ENCODE results near the gene NEK2.
A peak's percentile ranks its signal among the peaks of the same experiment; 100 is the strongest.
"Not testable (repeated sequence)": the region's sequence is repeated elsewhere in the genome, so short reads cannot be mapped to it uniquely, and the experiment has no call there.

Gene NEK2

GRCh38 chr1:211693911-211694310, 18.5 kb upstream of the NEK2 start:
- FAIRE-seq, result not testable (repeated sequence)

- FAIRE-seq, result no peak
Observed at GRCh38 chr1:211688421-211688820, 13.0 kb upstream of the NEK2 start.

DNA sequence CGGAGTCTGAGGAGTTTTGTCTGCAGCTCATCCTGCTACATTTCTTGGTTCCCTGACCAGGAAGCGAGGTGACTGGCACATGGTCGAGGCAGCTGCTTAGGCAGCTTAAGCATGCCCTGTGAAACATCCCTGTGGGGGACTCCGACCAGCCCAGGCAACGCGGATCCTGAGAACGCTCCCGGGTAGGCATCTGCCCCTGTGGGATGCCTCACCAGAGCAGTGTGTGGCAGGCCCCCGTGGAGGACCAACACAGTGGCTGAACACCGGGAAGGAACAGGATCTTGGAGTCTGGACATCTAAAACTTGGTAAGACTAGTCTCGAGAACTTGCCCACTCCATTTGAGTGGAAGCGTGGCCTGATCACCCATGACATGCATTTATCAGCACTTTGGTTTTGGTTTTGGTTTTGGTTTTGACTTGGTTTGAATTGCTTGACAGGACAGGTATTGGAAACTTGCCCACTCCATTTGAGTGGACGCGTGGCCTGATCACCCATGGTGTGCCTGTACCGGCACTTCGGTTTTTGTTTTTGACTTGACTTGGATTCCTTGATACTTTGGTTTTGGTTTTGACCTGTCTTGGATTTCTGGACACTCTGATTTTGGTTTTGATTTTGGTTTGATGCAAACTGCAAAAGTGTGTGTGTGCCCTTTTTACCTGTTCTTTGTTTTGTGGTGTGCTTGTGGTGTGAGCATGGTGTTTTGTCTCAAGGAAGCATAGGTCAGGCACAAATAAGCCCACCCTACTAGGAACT, 12.2 kb upstream of the NEK2 start:
- no peak for FAIRE-seq

GRCh38 chr1:211685823-211686222, 10.4 kb upstream of the NEK2 start:
- no peak for FAIRE-seq

- FAIRE-seq, result no peak
Observed at GRCh38 chr1:211684791-211685190, 9.4 kb upstream of the NEK2 start.

DNA sequence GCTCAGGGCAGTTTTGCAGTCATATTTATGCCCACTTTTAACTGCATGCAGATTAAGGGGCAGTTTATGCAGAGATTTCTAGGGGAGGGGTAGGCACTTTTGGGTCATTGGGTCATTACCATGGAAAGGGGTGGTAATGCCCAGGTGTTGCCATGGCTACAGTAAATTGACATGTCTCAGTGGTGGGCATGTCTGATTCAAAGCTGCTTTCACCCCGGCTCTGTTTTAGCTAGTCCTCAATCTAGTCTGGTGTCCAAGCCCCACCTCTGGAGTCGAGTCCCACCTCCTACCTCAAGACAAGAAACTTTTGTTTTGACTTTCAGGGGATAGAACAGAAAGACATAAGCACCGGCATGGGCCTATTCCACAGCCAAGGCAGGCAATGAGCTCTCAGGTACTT, 8.9 kb upstream of the NEK2 start:
- no peak for FAIRE-seq

DNA sequence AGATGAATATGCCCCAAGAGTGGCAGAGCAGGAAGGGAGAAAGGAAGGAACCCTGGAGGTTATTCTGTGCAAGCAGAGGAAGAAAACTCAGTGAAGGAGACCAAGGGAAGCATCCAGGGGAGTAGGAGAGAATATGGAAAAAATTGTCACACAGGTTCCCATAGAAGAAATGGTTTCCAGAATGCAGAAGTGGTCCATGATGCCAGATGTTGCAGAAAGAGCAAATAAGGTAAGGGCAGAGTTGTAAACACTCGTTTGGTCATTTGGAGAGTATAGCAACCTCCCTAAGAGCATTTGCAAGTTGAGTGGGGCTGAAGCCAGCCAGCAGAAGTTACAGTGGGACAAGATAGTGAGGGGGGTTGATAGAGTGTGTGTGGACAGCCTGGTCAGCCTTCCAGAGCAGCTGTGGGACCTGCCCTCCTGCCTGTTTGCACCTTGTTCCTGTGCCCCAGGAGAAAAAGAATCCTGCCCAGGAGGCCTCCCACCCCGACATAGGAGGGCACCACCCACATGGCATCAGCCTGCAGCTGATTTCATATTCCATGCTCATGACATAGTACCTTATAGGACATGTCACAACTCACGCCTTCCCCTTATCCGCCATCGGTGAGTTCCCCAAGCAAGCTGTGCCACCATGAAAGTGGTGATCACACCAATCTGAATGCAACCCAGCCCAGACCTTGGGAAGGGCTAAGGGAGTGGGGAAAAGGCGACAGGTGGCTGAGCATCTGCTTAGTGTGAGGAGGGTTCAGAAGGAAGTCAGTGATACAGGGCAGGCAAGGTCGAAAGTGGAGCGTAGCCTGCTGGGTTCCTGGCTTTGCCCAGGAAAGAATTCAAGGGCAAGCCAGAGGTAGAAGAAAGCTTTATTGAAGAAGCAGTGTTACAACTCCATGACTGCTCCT, 8.2 kb upstream of the NEK2 start:
- no peak for FAIRE-seq

DNA sequence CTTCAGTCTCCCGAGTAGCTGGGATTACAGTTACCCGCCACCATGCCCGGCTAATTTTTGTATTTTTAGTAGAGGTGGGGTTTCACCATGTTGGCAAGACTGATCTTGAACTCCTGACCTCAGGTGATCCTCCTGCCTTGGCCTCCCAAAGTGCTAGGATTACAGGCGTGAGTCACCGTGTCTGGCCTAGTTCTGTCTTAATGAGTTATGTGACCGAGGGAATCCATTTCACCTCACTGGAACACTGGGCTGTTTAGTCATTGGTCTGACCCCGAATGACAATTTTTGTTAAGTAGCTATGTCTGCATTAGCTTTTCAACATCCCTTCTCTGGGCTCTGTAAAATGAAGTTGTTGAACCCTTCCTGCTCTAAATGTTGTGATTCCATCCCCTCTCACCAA, 6.8 kb upstream of the NEK2 start:
- not testable (repeated sequence) for FAIRE-seq

DNA sequence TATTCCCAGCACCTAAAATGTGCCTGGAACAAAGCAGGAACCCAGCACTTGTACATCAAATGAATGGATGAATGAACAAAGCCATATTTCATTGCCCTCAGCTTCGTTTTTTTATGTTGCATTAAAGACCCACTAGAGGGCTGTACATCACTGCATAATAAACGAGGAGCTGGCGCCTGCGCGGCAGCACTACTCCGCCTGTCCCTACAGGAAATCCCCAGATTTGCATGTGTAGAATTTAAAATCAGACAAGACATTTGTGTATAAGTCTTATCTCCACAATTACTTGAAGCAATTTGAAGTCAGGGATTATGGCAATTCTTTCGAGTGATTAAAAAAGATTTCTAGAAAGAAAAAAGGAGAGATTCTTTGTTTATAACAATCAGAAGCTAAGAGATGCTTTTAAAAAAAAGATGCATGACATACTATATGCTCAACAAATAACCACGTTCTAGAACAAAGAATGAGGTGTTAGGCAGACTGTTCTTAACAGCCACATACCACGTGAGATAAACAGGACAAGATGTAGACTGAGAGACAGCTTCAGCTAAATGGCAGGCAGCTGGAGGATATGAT, 5.4 kb upstream of the NEK2 start:
- no peak for FAIRE-seq

- FAIRE-seq, result no peak
Observed at GRCh38 chr1:211677659-211678058, 2.2 kb upstream of the NEK2 start.

- no peak for FAIRE-seq
Observed at GRCh38 chr1:211676761-211677160, 1.3 kb upstream of the NEK2 start.

DNA sequence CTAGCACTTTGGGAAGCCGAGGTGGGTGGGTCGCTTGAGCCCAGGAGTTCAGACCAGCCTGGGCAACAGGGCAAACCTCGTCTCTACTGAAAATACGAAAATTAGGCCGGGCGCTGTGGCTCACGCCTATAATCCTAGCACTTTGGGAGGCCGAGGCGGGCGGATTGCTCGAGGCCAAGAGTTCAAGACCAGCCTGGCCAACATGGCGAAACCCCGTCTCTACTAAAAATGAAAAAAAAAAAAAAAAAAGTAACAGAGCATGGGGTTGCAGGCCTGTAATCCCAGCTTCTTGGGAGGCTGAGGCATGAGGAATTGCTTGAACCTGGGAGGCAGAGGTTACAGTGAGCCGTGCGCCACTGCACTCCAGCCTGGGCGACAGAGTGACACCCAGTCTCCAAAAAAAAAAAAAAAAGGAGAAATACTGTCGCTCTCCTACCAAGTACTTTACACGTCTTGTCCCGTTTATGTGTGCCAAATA, 724 bp upstream of the NEK2 start:
- FAIRE-seq, result no peak

- FAIRE-seq, result no peak
Observed at GRCh38 chr1:211667065-211667617, 8.3 kb downstream of the NEK2 start.

GRCh38 chr1:211660718-211661222, 14.7 kb downstream of the NEK2 start:
- no peak for FAIRE-seq

DNA sequence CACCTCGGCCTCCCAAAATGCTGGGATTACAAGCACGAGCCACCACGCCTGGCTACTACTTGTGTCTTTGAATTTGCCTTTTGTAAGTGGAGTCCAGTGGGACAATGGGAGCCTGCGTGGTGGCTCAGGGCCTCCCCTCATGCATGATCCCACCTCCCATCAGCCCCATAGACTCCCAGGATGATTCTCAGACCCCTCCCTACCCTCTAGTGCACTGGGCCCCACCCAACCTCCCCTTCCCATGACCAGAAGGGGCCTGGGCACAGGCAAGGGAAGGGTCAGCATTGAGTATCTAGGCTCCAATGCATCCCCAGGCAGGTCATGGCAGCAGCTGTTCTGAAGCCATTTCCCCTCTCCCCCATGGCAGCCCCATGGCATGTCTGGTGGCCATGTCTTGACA, 18.7 kb downstream of the NEK2 start:
- FAIRE-seq, result no peak

- peak; percentile 48 for FAIRE-seq
Observed at GRCh38 chr1:211654838-211655787, 20.3 kb downstream of the NEK2 start.

GRCh38 chr1:211653959-211654496, 21.4 kb downstream of the NEK2 start:
- FAIRE-seq, result no peak

- no peak for FAIRE-seq
Observed at GRCh38 chr1:211653293-211653692, 22.1 kb downstream of the NEK2 start.

DNA sequence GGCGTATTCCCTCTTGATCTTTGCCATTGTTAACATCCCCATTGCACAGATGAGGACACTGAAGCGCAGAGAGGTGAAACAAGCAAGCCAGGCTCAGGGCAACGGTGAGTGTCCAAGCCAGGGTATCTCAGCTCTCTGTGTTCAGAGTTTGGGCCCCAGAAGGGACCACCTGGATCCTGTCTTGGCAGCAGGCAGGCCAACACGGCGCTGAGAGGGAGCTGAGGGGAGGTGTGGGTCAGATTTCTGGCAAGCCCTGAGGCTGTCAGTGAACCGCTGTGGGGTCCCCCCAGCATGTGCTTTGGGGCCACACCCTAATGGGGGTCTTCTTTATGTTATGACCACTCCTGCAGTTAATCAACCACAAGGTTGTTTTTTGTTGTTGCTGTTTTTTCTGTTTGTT, 23.1 kb downstream of the NEK2 start:
- FAIRE-seq, result no peak

DNA sequence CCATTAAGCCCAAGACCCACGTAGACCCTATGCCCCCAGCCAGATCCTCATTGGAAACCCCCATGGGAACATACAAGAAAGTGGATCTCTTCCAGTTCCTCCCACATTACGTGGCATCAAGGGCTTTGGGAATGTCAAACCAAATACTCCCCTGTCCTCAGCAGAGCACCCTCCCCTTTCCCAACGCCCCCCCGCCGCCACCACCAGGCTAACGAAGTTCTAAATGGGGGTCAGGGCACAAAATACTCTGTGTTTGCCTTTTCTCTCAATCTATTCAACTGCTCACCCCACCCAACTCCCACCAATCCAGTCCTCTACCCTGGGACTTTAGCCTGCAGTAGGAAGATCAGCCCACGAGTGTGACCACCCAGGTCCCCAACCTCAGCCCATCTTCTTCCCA, 24.5 kb downstream of the NEK2 start:
- FAIRE-seq, result no peak

Measured in endometrium (tissue), 2 donors.